Peyer's patch (tissue), 4 donors: Measurements from ENCODE around the gene MRPL43.

Experiments
- POLR2A ChIP-seq, 2 donors: fragments of 450-650 bp; IDR thresholded peaks; one replicate each; pipeline ENCODE4 v1.5.1; 2017; ENCODE audit warnings: antibody characterized with exemption in 2 of 2, mild to moderate bottlenecking in 2 of 2, moderate library complexity in 2 of 2
- TF ChIP-seq, protein P1 (sequence below), 6 experiments: fragments of 450-650 bp in 4 of 6; fragments of 200-600 bp in 2 of 6; sonication (generic) in 1 of 6; IDR thresholded peaks; one replicate each; pipeline ENCODE4 v1.5.1; 2017 to 2019; ENCODE audit warnings: antibody characterized with exemption in 6 of 6, mild to moderate bottlenecking in 3 of 6, moderate library complexity in 1 of 6

DNA sequence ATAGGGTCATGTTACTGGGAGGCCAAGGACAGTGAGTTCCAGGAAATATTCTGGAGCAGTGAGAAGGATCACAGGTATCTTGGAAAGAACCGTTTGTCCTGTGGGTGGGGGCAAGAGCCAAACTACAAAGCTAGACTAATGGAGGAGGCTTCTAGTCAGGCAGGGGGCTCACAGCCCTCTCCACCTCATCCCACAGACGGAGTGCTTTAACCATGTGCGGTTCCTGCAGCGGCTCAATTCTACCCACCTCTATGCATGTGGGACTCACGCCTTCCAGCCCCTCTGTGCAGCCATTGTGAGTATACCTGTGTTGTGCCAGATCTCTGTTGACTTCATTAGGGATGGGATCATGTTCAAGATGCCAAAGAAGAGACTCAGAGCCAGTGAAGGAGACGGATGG lies 9.9 kb downstream of the MRPL43 start:
- TF ChIP-seq, protein P1, sequence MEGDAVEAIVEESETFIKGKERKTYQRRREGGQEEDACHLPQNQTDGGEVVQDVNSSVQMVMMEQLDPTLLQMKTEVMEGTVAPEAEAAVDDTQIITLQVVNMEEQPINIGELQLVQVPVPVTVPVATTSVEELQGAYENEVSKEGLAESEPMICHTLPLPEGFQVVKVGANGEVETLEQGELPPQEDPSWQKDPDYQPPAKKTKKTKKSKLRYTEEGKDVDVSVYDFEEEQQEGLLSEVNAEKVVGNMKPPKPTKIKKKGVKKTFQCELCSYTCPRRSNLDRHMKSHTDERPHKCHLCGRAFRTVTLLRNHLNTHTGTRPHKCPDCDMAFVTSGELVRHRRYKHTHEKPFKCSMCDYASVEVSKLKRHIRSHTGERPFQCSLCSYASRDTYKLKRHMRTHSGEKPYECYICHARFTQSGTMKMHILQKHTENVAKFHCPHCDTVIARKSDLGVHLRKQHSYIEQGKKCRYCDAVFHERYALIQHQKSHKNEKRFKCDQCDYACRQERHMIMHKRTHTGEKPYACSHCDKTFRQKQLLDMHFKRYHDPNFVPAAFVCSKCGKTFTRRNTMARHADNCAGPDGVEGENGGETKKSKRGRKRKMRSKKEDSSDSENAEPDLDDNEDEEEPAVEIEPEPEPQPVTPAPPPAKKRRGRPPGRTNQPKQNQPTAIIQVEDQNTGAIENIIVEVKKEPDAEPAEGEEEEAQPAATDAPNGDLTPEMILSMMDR (IDR thresholded peaks at IDR 0.05): no peak
- TF ChIP-seq POLR2A (IDR thresholded peaks at IDR 0.05): no peak
